Neural progenitor cell (in vitro differentiated cells): Measurements from ENCODE around the gene LDLRAD4. TPM values are rescaled to one million over a fixed set of nuclear protein-coding genes. Genes with fewer than 3 reads are reported as not detected.

Experiments used
- DNase-seq: peaks from one replicate; pipeline ENCODE4 v3.0.0-alpha.2; 2016; ENCODE audit warnings: low spot score
- H2AFZ ChIP-seq: fragments of 200-600 bp; sonication (generic); replicated peaks from 2 replicates; pipeline ENCODE4 v1.6.1; 2016; ENCODE audit warnings: antibody characterized with exemption
- H3F3A ChIP-seq: fragments of 200-600 bp; sonication (generic); 2 replicates; pipeline ENCODE4 v1.6.1; 2016; ENCODE audit warnings: antibody characterized with exemption, low read depth
- H3K27ac ChIP-seq: fragments of 200-600 bp; sonication (generic); 2 replicates; pipeline ENCODE4 v1.5.1; 2016; ENCODE audit warnings: mild to moderate bottlenecking
- H3K27me3 ChIP-seq: fragments of 200-600 bp; sonication (generic); 2 replicates; pipeline ENCODE4 v1.6.1; 2016; ENCODE audit warnings: mild to moderate bottlenecking, moderate library complexity
- H3K36me3 ChIP-seq: fragments of 200-600 bp; sonication (generic); 2 replicates; pipeline ENCODE4 v1.5.1; 2016
- H3K4me1 ChIP-seq: fragments of 200-600 bp; sonication (generic); 2 replicates; pipeline ENCODE4 v1.6.1; 2016; ENCODE audit warnings: mixed run types
- H3K4me2 ChIP-seq: fragments of 200-600 bp; sonication (generic); 2 replicates; pipeline ENCODE4 v1.6.1; 2016
- H3K4me3 ChIP-seq: fragments of 200-600 bp; sonication (generic); 2 replicates; pipeline ENCODE4 v1.5.1; 2016
- H3K79me2 ChIP-seq: fragments of 200-600 bp; sonication (generic); 2 replicates; pipeline ENCODE4 v1.6.1; 2016; ENCODE audit warnings: low read depth
- H3K9ac ChIP-seq: fragments of 200-600 bp; sonication (generic); 2 replicates; pipeline ENCODE4 v1.6.1; 2016
- H3K9me3 ChIP-seq: fragments of 200-600 bp; sonication (generic); 2 replicates; pipeline ENCODE4 v1.5.1; 2016; ENCODE audit warnings: low read depth
- H4K20me1 ChIP-seq: fragments of 200-600 bp; sonication (generic); 2 replicates; pipeline ENCODE4 v1.6.1; 2016; ENCODE audit warnings: low read depth
- H3K27ac Mint-ChIP-seq: 3 replicates; pipeline ENCODE4 v1.8.0; 2021; ENCODE audit warnings: mixed read lengths
- H3K27me3 Mint-ChIP-seq: 2 replicates; pipeline ENCODE4 v1.8.0; 2022; ENCODE audit warnings: low read depth, mild to moderate bottlenecking, inconsistent platforms, moderate library complexity, mixed read lengths; ENCODE audit not compliant: insufficient read depth
- H3K36me3 Mint-ChIP-seq: 3 replicates; pipeline ENCODE4 v1.8.0; 2021; ENCODE audit warnings: mixed read lengths
- H3K4me1 Mint-ChIP-seq: 3 replicates; pipeline ENCODE4 v1.8.0; 2021; ENCODE audit warnings: mixed read lengths
- H3K4me3 Mint-ChIP-seq: 3 replicates; pipeline ENCODE4 v1.8.0; 2021; ENCODE audit warnings: mild to moderate bottlenecking, moderate library complexity, mixed read lengths
- H3K9me3 Mint-ChIP-seq: 3 replicates; pipeline ENCODE4 v1.8.0; 2020; ENCODE audit warnings: mixed read lengths
- CTCF ChIP-seq: fragments of 200-600 bp; sonication (generic); IDR thresholded peaks from 2 replicates; pipeline ENCODE4 v1.5.1; 2017; ENCODE audit warnings: antibody characterized with exemption, mild to moderate bottlenecking
- EZH2 ChIP-seq: fragments of 200-600 bp; sonication (generic); IDR thresholded peaks from 2 replicates; pipeline ENCODE4 v1.6.1; 2017; ENCODE audit warnings: antibody characterized with exemption, mild to moderate bottlenecking, moderate library complexity
- EZH2phosphoT487 ChIP-seq: fragments of 200-600 bp; sonication (generic); IDR thresholded peaks from 2 replicates; pipeline ENCODE4 v1.6.1; 2017; ENCODE audit warnings: antibody characterized with exemption
- total RNA-seq: library from RNA; depleted of rRNA; stranded (reverse); fragments of >200 nt; gene quantifications from 2 replicates; pipeline ENCODE4 v1.2.3, GENCODE V29; 2015; ENCODE audit warnings: low replicate concordance

Gene LDLRAD4
- total RNA-seq, 1 donor from 2014 or later, result 0.65 TPM

- Histone ChIP-seq H3K9ac (no peak overlapping the region), H4K20me1 (no peaks in the 10 kb centered on the region), H3K4me3 (no peak overlapping the region), H2AFZ (no peak overlapping the region), H3K4me1 (no peaks in the 10 kb centered on the region), H3K36me3 (no peaks in the 10 kb centered on the region), H3K27me3 (no peaks in the 10 kb centered on the region), H3K9me3 (no peaks in the 10 kb centered on the region), H3K4me2 (no peak overlapping the region), H3F3A (no peaks in the 10 kb centered on the region), H3K27ac (no peak overlapping the region), H3K79me2 (no peaks in the 10 kb centered on the region)
- no peaks in the 10 kb centered on the region for H3K9me3 Mint-ChIP-seq
- H3K4me1 Mint-ChIP-seq, result peaks cover 24% of the 10 kb centered on the region
- DNase-seq, result no peak
- H3K27ac Mint-ChIP-seq, result no peak overlapping the region
- H3K36me3 Mint-ChIP-seq, result no peaks in the 10 kb centered on the region
- TF ChIP-seq EZH2phosphoT487, result no peak
- H3K27me3 Mint-ChIP-seq, result peaks cover 2% of the 10 kb centered on the region
- no peak overlapping the region for H3K4me3 Mint-ChIP-seq
These were observed 363.1 kb downstream of the LDLRAD4 start for GRCh38 chr18:13581496-13582177.

- Histone ChIP-seq H3K27me3 (no peaks in the 10 kb centered on the region), H2AFZ (no peak overlapping the region), H3K4me1 (no peaks in the 10 kb centered on the region), H4K20me1 (no peaks in the 10 kb centered on the region), H3K4me2 (no peak overlapping the region), H3K9me3 (no peaks in the 10 kb centered on the region), H3K9ac (no peak overlapping the region), H3K4me3 (no peak overlapping the region), H3K36me3 (no peaks in the 10 kb centered on the region), H3K27ac (no peak overlapping the region), H3K79me2 (no peaks in the 10 kb centered on the region), H3F3A (no peaks in the 10 kb centered on the region)
- Mint-ChIP-seq H3K9me3 (no peaks in the 10 kb centered on the region), H3K36me3 (no peaks in the 10 kb centered on the region), H3K4me1 (peaks cover 20% of the 10 kb centered on the region), H3K27ac (no peak overlapping the region), H3K4me3 (no peak overlapping the region), H3K27me3 (peaks cover 2% of the 10 kb centered on the region)
- TF ChIP-seq EZH2phosphoT487 (no peak), EZH2 (no peak), CTCF (no peak)
- no peak for DNase-seq
These were observed 363.7 kb downstream of the LDLRAD4 start for GRCh38 chr18:13582178-13582670.

GRCh38 chr18:13583576-13584550 lies 365.3 kb downstream of the LDLRAD4 start:
- no peaks in the 10 kb centered on the region for H3K27me3 ChIP-seq
- no peaks in the 10 kb centered on the region for H3F3A ChIP-seq
- Mint-ChIP-seq H3K9me3 (no peaks in the 10 kb centered on the region), H3K27me3 (peaks cover 2% of the 10 kb centered on the region), H3K36me3 (no peaks in the 10 kb centered on the region), H3K4me3 (no peak overlapping the region), H3K27ac (peak overlapping the region; percentile 8), H3K4me1 (peaks cover 18% of the 10 kb centered on the region)
- no peak overlapping the region for H3K9ac ChIP-seq
- no peaks in the 10 kb centered on the region for H4K20me1 ChIP-seq
- no peak overlapping the region for H3K27ac ChIP-seq
- H3K9me3 ChIP-seq, result no peaks in the 10 kb centered on the region
- DNase-seq, result peak; percentile 62
- no peaks in the 10 kb centered on the region for H3K79me2 ChIP-seq
- no peak overlapping the region for H3K4me3 ChIP-seq
- no peaks in the 10 kb centered on the region for H3K4me1 ChIP-seq
- no peaks in the 10 kb centered on the region for H3K36me3 ChIP-seq
- H2AFZ ChIP-seq, result no peak overlapping the region
- no peak overlapping the region for H3K4me2 ChIP-seq
- TF ChIP-seq EZH2, result no peak
- TF ChIP-seq EZH2phosphoT487, result no peak
- no peak for TF ChIP-seq CTCF
